HG03558 (cell line): Measurements from ENCODE around the gene WDR7.
A peak's percentile ranks its signal among the peaks of the same experiment; 100 is the strongest.

Experiments
- ATAC-seq: cut with Tn5 transposase; IDR thresholded peaks from one replicate; pipeline ENCODE4 v1.9.1; 2021; ENCODE audit warnings: moderate number of reproducible peaks; ENCODE audit not compliant: unreplicated experiment; ENCODE audit errors: extremely low read depth

The WDR7 gene

DNA sequence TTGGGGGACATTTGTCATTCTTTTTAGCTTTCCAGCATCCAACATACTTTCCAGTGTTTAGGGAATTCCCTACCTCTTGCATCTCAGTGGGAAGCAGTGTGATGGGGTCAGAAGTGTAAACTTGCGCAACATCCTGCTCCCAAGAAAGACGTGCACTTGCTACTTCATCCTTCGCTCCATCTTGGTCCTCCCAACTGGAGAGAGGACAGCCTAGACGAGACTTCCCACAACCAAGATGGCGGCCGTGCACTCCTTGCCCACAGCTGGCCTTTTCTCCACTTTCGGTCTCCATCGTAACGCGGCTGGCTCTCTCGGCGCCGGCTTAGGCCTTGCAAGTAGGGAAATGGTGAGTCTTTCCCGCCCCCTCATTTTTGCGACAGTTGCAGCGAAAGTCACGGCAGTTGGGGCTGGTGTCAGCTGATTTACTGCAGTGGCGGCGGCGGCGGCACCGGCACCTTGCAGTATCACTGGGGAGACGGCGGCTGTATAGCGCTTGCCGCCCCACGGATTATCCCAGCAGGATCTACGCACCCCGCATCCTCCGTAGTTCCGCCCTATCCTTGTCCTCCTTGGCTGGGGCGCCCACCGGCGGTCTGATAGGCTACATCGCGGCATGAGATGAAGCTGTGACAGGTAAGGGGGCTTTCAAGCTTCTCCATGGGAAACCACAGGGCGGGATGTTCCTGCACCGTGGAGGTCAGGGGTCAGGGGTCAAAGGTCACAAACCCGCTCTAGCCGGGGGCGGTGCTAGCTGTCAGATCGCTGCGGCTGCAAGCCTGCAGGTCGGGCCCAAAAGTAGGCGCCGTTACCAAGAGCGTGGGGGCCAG, at the start of gene WDR7:
Gene WDR7, plus strand, starts transcription at position 416 of the 827 bp plus-strand sequence. CDS start 21,157 bp downstream, outside the sequence.
- ATAC-seq: peak; percentile 93

DNA sequence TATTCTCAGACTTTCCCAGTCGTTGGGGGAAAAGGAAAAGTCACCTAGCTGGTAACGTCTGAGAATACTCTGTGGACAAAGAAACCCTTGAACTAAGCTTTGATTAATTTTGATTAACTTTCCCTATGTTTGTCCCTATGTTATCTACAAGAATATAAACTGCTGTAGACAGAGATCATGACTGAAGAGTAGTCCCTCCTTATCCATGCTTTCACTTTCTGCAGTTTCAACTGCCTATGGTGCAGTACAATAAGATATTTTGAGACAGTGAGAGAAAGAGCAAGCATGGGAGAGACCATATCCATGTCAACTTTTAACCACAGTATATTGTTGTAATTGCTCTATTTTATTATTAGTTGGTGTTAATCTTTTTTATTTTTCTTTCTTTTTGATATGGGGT, 44.5 kb upstream of the WDR7 start:
- ATAC-seq: no peak

DNA sequence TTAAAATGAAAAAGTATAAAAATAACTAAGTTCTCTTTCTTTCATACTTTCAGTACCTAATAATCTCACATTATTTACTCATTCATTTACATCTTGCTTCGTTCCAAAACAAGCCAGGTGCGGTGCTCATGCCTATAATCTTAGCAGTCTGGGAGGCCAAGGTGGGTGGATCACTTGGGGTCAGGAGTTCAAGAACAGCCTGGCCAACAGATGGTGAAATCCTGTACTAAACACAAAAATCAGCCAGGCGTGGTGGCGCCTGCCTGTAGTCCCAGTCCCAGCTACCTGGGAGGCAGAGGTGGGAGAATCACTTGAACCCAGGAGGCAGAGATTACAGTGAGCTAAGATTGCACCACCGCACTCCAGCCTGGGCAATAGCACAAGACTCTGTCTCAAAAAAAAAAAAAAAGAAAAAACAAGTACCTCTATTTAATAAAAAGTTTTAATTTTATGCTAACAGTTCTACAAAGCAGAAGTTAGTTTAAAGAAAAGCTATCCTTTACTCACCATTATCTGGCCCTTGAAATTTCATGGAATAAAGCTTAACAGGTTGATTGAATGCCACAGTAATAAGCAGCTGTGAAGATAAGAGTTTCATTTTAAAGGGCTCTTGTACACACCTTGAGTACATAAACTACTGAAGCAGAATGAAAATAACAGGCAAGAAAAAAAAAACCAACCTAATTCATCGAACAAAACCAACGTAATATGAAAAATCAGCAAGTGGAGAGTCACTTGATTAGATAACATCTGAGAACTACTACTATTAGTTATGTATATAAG, 35.2 kb upstream of the WDR7 start:
- ATAC-seq: no peak

DNA sequence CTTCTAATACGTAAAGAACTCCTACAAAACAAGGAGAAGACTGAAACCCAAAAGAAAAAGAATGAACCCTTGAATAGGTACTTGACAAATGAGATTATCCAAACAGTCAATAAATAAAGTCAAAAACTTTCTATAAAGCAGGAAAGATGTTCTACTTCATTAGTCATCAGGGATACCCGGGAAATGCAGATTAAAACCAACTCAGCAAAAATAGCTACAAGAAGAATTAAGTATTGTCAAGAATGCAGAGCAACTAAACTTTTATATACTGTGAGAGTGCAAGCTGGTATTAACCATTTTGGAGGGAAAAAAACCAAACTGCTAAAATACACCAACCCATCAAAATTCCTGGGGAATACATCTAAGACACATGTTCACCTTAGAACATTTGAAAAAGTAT, 23.2 kb upstream of the WDR7 start:
- ATAC-seq: no peak

DNA sequence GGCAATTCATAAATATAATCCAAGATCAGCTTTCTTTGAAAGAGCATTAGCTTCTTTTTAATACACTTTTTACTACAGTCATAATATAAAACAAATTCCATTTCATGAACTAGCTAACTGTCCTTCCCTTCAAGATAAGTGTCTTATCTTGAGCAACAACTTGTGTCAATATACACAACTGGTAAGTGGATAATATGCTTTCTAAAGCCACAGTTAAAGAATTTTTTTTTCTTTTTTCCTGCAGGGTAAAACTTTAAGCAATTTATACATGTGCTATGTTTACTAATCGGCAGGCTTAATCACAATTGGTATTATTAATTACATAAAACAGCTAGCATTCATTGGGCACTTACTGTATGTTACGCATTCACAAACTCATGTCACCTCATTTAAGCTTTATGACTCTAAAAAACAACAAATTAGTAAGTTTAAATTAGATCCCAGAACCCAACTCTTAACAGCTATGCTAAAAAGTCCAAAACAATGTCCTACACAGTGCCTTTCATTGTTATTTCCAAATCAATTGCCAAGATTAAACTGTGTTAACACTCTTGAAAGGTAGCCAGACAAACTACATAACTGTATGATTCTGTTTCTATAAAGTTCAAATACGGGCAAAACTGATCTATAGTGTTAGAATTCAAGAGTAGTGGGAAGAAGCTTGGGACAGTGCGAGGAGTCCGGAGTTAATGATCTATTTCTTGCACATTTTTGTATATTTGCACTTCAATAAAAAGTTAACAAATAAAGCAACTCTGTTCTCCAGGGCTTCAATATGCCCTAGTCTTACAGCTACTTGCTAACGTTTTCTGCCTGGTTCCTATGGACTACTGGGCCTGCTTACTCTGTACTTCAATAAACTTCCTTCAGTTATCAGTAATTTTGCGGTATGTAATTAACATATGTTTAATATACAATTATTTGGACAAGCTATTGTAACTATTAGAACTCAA, 18.8 kb upstream of the WDR7 start:
- no peak for ATAC-seq

DNA sequence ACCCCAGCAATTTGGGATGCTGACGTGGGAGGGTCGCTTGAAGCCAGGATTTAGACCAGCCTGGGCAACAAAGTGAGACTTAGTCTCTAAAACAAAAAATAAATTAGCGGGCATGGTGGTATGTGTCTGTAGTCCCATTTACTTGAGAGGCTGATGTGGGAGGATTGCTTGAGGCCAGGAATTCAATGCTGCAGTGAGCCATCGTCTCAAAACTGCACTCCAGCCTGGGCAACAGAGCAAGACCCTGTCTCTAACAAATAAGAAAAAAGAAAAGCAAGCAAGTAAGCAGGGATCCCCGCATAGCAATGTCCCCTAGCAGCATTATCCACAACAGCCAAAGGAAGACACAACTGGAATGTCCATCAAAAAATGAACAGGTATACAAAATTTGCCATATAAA, 16.2 kb upstream of the WDR7 start:
- ATAC-seq: no peak

DNA sequence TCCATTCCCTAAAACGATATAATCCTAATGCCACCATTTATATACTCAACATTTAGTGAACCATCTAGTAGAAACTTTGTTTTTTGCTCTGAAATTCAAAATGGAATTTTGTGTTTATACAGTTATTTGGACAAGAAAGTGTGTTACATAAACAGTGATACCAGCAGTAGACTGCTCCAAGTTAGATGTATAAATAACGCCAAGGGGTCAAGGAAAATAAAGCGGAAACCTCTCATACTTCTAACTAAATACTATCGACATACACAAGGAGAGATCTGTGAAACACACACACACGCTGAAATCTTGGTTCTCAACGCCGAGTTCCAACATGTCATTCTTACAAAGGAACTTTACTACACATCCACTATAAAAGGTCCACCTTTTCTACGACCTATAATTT, 14.0 kb upstream of the WDR7 start:
- no peak for ATAC-seq

DNA sequence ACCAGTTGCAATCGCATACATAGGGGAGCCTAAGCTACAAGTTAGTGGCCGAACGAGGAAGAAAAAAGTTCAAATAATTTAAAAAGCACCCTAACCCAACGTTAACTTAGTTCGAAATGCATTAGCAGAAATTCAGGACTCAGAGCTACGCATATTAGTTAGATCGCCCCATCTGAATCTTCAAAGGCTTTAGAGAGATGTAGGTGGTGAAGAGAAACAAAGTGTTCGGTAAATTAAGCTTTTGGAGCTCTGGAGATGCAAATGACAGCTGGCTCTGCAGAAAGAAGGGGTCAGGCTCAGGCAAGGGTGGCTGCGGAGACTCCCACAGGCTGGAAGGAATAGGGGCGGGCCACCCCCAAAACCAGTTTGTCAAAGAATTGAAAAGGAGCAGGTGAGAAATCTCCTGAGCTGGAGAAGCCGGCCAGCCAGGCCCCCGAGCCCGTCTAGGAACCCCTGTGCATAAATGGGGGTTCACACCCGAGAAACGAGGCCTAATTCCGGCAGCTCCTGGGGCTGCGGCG, 13.4 kb upstream of the WDR7 start:
- ATAC-seq: no peak

DNA sequence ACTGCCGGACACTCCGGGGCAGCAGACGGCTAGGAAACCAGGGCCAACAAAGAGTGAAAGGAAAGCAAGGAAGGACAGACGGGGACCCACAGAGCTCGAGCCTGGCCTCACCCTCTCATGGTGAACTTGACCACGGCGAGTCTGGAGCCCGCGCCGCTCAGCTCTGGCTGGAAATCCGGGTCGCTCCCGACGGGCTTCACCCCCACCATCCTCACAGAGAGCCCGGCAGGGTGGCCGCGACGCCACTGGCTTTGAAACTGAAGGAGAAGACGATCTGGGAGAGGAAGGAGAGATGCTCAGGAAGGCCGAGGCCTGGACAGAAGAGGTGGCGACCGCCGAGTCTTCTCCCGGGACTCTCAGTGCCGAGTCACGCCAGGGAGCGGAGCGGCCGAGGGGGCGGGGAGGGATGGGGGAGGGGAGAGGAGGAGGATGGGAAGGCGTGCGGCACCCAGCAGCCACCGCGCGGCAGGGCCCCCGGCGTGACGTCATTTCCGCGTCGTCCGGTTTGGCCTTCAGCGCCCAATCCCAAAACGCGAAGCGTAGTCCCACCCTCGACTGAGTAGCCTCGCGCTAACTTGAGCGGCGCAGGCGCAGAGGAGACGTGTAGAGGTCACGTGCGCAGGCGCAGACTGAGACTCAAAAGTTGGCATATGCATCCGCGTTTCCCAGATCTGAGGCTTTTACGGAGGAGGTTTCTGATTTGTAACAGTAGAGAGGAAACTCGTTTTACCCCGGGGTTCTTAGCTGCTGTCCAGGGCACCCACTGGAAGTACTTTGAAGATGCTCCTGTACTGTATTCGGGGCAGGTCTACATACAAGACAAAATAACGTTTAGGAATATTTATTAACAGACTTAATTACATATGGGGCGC, 12.7 kb upstream of the WDR7 start, which contains the start of gene TXNL1:
Gene TXNL1, minus strand, starts transcription at position 361 of the 872 bp plus-strand sequence. Its CDS starts 152 bp downstream, at position 209.
- peak; percentile 91 for ATAC-seq

DNA sequence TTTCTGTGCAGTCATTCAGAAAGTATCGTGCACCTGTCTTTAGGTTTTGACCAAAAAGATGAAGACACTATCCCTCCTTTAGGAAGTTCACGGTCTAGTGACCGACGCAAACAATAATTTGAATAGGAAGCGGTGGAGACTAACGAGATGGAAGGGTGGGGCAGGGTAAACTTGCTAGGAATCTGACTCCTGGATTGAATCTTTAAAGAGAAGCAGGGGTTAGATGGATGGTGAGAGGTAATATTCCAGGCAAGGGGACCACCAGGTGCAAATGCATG, 12.1 kb upstream of the WDR7 start:
- ATAC-seq: peak; percentile 5

DNA sequence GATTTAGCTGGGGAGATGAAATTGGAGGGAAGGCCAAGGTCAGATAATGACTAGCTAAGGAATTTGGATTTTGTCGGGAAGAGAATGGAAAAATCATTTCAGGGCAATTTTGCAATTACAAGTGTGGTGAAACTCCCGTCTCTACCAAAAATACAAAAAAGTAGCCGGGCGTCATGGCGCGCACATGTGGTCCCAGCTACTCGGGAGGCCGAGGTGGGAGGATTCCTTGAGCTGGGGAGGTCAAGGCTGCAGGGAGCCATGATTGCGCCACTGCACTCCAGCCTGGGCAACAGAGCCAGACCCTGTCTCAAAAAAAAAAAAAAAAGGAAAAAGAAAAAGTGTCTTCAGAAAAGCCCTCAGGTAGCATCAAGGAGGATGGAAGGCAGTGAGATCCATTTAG, 11.6 kb upstream of the WDR7 start:
- no peak for ATAC-seq

DNA sequence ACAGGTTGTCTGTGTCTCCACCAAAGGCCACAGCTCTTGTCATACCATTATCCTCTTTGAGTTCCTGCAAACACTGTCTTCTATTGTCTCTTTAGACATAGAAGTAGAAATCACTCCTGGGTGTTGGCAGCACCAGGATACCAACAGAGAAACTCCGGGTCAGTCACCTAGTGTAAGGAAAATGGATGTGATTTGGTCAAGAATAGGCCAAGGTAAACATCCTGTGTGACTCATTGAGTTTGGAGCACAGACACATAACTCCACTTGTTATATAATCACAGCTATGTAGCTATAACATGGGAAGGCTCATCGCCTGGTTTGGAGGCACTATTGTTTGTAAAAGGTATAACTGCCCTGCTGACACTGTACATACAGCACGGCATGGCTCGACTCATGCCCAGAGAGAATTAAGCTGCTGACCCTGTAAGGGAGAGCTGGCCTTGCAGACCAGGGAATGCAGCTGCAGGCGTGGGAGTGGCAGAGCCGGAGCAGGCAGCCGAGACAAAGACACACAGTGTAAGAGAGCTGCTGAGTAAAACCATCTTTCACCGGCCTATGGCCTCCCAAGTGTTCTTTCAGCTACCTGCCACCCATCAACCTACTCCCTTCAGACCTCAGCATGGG, 9.3 kb upstream of the WDR7 start:
- no peak for ATAC-seq

DNA sequence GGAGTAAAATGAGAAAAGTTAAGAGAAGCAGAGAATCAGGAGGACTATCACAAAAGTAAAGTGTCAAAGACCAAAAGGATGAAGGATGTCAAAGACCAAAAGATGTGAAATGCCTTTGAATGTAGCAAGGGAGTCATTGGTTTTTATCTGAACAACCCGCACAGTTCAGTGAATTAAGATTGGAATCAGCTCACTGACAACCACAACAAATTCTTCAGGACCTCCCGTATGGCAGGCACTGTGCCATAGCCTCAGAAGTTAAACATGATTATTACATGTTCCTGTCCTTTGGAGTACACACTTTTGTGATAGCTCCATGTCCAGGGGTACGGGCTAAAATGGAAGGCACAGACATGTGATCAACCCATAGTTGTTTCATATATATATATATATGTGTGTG, 7.8 kb upstream of the WDR7 start:
- ATAC-seq: no peak

DNA sequence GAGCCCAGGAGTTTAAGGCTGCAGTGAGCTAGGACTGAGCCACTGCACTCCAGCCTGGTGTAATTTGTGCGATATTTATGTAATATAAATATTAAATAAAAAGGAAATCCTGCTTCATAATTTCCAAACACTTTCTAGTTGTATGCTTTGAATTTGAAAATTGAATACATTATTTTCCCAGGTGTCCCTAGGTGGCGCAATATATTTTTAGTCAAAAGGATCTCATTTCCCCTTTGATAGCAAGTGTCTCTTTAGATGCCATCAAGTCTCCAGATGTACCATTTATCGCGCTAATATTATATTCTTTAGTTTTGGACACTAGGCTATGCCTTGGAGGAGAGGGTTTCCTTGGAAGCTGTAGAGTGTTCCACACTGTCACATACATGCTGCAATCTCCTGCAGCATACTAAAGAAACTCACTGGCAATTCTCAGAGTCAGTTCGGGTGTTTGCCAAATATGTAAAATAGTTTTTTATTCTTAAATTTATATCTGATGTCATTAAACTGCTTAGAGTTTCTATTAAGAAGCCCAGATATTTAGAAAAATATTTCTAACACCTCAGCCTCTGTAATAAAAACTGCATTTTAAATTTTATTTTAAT, 5.6 kb upstream of the WDR7 start:
- ATAC-seq: no peak

DNA sequence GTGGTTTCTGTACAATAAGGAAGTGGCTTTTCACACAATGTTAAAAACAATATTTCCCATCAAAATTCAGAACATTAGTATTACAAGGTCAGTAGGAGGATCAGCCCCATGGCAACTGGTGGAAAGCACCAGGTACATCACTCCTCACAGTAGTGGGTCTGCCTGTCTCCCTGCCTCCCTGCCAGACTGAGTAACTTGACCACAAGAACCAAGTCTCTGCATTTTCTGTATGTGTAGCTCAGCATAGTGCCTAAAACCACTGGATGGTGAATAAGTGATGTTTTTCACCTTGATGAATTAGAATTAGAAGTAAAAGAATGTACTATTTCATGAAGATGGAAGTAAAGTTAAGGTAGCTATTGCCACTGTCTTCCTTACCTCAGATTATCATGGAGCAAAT, 4.1 kb upstream of the WDR7 start:
- ATAC-seq: no peak

DNA sequence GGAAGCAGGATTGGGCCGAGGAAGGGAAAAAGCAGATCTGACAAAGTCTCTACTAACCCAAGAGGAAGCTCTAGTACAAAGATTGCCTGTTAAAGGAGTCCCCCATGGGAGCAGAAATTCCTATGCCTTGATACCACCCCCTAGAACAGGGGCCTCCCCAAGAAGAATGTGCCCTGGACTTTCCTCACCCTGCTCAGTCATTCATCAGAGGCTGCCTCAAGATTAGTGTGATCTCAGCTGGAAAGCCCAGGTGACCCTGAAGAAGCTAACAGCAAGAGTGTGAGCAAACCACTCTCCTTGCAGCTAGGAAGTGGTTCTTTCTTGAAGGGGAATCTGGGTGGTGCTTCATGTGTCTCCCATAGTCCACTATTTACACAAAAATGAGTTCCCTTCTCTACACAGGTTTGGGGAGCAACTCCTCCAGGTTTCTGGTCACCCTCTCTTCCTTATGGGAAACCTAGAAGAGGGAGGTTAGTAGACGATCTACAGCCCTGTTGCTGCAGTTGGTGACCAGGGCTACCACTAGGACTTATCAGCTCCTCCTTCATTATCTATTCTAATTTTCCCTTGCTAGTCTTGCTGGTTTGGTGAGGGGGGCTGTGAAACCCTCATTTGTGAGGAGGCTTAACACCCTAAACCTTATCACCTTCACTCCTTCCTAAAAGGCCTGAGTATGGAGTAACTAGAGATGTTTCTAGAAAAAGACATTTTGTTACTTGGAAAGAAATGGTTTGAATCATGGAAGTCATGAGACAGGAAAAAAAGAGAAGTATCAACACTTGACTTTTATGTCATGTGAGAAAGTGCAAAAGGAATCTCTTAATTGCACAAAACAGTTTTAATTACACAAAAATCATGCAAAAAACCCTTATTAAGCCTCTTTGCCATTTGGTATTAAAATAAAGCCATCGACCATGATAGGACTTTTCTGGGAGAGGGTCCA, 2.9 kb upstream of the WDR7 start:
- no peak for ATAC-seq

DNA sequence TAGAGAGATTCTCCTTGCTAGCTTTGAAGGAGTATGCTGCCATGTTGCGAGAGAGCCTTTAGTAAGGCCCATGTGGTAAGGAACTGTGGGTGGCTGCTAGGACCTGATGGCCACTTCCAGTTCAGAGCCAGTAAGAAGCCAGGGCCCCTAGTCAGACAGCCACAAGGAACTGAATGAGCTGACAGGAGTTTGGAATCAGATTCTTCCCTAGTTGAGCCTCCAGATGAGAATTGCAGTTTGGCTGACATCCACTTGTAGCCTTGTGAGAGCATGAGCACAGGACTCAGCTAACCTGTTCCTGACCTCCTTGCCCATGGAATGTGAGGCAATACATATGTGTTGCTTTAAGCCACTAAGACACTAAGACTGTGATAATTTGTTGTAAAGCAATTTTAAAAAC, 1.2 kb upstream of the WDR7 start:
- ATAC-seq: no peak

DNA sequence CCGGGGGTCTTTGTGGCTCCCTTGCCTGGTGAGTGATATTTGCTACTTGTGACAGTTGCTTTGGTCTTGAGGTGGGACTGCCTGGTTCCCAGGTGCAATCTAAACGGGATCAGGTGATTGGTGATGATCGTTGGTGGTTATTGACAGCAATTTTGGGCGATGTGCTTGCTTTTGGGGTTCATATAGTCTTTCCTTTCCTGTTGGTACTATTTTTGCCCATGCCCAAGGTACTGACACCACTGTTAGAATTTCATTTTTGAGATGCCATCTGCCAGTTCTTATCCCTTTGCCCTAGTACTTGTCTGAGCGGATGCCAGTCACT, 573 bp downstream of the WDR7 start:
- ATAC-seq: no peak
